Thymus (tissue), 11 donors: ENCODE data around the gene SNX20. TPM values are rescaled to one million over a fixed set of nuclear protein-coding genes. Genes with fewer than 3 reads are reported as not detected.

Source experiments
- DNase-seq, 9 donors: peaks; one replicate each; pipeline ENCODE4 v3.0.0-alpha.2; 2013; ENCODE audit warnings: low spot score in 9 of 9, low read depth in 6 of 9, missing footprints in 1 of 9
- H3K27ac ChIP-seq, 2 donors: one replicate each; pipeline ENCODE4 v1.5.1; 2013; ENCODE audit warnings: control low read depth in 1 of 2, low read depth in 1 of 2, low read length in 1 of 2, mild to moderate bottlenecking in 1 of 2, moderate library complexity in 1 of 2
- H3K27me3 ChIP-seq, 2 donors: one replicate each; pipeline ENCODE4 v1.5.1; 2013; ENCODE audit warnings: low read length in 1 of 2; ENCODE audit not compliant: control insufficient read depth in 2 of 2, insufficient read depth in 1 of 2
- H3K36me3 ChIP-seq, 2 donors: one replicate each; pipeline ENCODE4 v1.5.1; 2013; ENCODE audit warnings: low read length in 1 of 2, mild to moderate bottlenecking in 1 of 2, moderate library complexity in 1 of 2; ENCODE audit not compliant: control insufficient read depth in 2 of 2, insufficient read depth in 2 of 2
- H3K4me1 ChIP-seq, 2 donors: one replicate each; pipeline ENCODE4 v1.5.1; 2013; ENCODE audit warnings: low read length in 2 of 2; ENCODE audit not compliant: control insufficient read depth in 2 of 2, insufficient read depth in 2 of 2
- H3K4me3 ChIP-seq, 2 donors: one replicate each; pipeline ENCODE4 v1.5.1; 2013; ENCODE audit warnings: low read length in 2 of 2, control low read depth in 1 of 2, mild to moderate bottlenecking in 1 of 2
- H3K9me3 ChIP-seq, 2 donors: one replicate each; pipeline ENCODE4 v1.5.1; 2013; ENCODE audit warnings: low read length in 1 of 2, mild to moderate bottlenecking in 1 of 2; ENCODE audit not compliant: control insufficient read depth in 2 of 2, insufficient read depth in 1 of 2
- WGBS: extraction: QIAGEN DNeasy Blood & Tissue Kit; methylation state at CpG from one replicate; pipeline ENCODE4 v1.1.7; 2013; 5-methylcytosine and 5-hydroxymethylcytosine counted together
- polyA plus RNA-seq: library from polyadenylated mRNA; stranded (reverse); fragments of 200-250 nt; gene quantifications from one replicate; pipeline ENCODE4 v1.2.3, GENCODE V29; 2013
- total RNA-seq: library from RNA; stranded (reverse); fragments of 120-200 nt; gene quantifications from one replicate; pipeline ENCODE4 v1.2.4, GENCODE V29; 2013
- donor health status: healthy.

The SNX20 gene
- total and polyA plus RNA-seq, 2 donors, result 25.0 to 34.2 TPM

GRCh38 chr16:50688867-50689266 lies 7.8 kb upstream of the SNX20 start:
- Histone ChIP-seq H3K9me3 (peaks cover 0 to 5% of the 10 kb centered on the region in 2 donors), H3K27ac (no peak overlapping the region), H3K4me3 (no peak overlapping the region), H3K36me3 (no peaks in the 10 kb centered on the region), H3K4me1 (peaks cover 15 to 34% of the 10 kb centered on the region in 2 donors), H3K27me3 (peaks cover 2 to 15% of the 10 kb centered on the region in 2 donors)
- DNase-seq, result no peak
- WGBS, result 94% methylated on average over 3 of the region's 3 CpGs

GRCh38 chr16:50688083-50688482 lies 7.0 kb upstream of the SNX20 start:
- Histone ChIP-seq H3K9me3 (peaks cover 0 to 5% of the 10 kb centered on the region in 2 donors), H3K27me3 (peaks cover 0 to 8% of the 10 kb centered on the region in 2 donors), H3K27ac (no peak overlapping the region), H3K4me3 (no peak overlapping the region), H3K4me1 (peaks cover 22 to 36% of the 10 kb centered on the region in 2 donors), H3K36me3 (no peaks in the 10 kb centered on the region)
- DNase-seq, result no peak
- WGBS, result 96% methylated on average over 12 of the region's 12 CpGs

GRCh38 chr16:50685462-50686063 lies 4.5 kb upstream of the SNX20 start:
- peak overlapping the region; percentile 36 to 66 for H3K27ac ChIP-seq
- WGBS, result 58% methylated on average over 8 of the region's 8 CpGs
- no peak overlapping the region for H3K4me3 ChIP-seq
- no peaks in the 10 kb centered on the region for H3K36me3 ChIP-seq
- H3K27me3 ChIP-seq, result peaks cover 0 to 2% of the 10 kb centered on the region in 2 donors
- peaks cover 27 to 48% of the 10 kb centered on the region in 2 donors for H3K4me1 ChIP-seq
- peaks cover 0 to 5% of the 10 kb centered on the region in 2 donors for H3K9me3 ChIP-seq
- DNase-seq, result peak in 4 of 9 donors; percentile 59 to 80 (median 61)

DNA sequence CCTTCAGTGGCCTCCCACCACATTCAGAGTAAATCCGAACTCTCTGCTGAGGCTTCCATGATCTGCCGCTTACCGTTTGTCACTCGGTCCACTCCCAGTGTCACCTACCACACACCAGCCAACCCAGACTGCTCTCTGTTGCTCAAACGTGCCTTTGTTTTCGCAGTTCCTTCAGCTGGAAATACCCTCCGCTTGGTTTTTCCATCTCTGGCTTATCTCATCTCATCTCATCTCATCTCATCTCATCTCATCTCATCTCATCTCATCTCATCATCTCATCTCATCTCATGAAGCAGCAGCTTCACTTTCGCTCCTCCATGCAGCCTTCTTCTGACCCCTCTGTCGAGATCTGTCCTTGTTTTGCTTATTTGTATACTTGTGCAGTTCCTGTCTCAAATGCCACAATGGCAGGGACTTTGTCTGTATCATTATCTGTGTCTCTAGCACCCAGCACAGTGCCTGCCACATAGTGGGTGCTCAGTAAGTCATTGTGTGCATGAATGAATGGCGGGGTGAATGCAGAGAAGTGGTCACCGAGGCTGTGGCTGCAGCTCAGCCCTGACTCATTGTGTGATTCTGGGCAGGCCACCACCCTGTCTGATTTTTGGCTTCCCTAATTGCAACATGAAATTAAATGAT lies 3.8 kb upstream of the SNX20 start:
- Histone ChIP-seq H3K36me3 (no peaks in the 10 kb centered on the region), H3K4me3 (no peak overlapping the region), H3K4me1 (peaks cover 33 to 51% of the 10 kb centered on the region in 2 donors), H3K9me3 (peaks cover 0 to 5% of the 10 kb centered on the region in 2 donors), H3K27ac (peak overlapping the region in 1 of 2 donors; percentile 66), H3K27me3 (peaks cover 0 to 2% of the 10 kb centered on the region in 2 donors)
- WGBS, result 86% methylated on average over 11 of the region's 11 CpGs
- peak in 1 of 9 donors; percentile 47 for DNase-seq

GRCh38 chr16:50683689-50684374 lies 2.7 kb upstream of the SNX20 start:
- peak in 2 of 9 donors; percentile 48 to 75 for DNase-seq
- peak overlapping the region; percentile 44 to 66 for H3K27ac ChIP-seq
- peaks cover 0 to 5% of the 10 kb centered on the region in 2 donors for H3K9me3 ChIP-seq
- no peak overlapping the region for H3K4me3 ChIP-seq
- 47% methylated on average over 14 of the region's 14 CpGs for WGBS
- H3K36me3 ChIP-seq, result peaks cover 5 to 9% of the 10 kb centered on the region in 2 donors
- peaks cover 44 to 62% of the 10 kb centered on the region in 2 donors for H3K4me1 ChIP-seq
- H3K27me3 ChIP-seq, result peaks cover 0 to 2% of the 10 kb centered on the region in 2 donors

GRCh38 chr16:50680556-50680893 lies 587 bp downstream of the SNX20 start:
- H3K4me3 ChIP-seq, result peak overlapping the region; percentile 80 to 89
- peaks cover 42 to 56% of the 10 kb centered on the region in 2 donors for H3K4me1 ChIP-seq

DNA sequence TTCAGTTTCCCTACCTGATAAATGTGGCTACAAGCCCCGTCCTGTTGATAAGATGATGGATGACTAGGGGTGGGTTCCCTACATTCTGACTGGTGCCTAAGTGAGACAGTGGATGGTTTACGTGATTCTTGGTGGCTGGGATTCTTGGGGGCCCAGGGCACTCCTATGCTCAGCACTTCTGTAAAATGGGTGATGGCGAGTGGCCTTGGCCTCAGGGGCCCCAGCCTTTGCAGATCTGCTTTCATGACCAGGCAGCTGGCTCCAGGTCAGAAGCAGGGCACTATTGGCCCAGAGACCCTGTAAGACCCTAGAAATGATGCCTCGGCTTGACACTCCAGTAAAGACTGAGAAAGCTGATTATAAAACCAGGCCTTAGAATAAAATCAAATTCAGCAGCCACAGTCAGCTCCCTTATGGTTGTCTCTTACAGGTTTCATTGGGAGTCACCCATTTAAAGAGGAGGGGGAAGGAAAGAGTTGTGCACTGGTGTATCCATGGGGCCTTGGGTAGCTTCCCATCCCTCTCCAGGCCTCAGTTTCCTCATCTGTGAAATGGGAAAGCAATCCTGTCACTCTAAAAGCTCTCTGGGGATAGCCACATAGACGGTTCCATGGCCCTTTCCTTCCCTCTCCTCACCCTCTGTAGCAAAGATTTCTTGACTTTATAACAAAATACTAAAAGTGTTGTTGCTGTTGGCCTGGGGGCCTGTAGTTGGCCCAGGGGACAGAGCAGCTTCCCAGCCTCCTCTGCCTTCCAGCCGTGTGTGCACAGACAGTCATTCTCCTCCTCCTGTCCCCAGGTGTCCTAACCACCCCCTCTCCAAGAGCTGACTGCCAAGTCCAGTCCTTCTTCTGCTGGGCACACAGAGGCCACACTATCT lies 1.2 kb downstream of the SNX20 start:
- Histone ChIP-seq H3K27me3 (no peaks in the 10 kb centered on the region), H3K27ac (peak overlapping the region; percentile 91), H3K9me3 (peaks cover 0 to 5% of the 10 kb centered on the region in 2 donors), H3K4me3 (peak overlapping the region; percentile 80 to 89), H3K36me3 (peaks cover 41 to 43% of the 10 kb centered on the region in 2 donors), H3K4me1 (peaks cover 36 to 50% of the 10 kb centered on the region in 2 donors)
- DNase-seq, result no peak
- WGBS, result 82% methylated on average over 6 of the region's 6 CpGs

More at GRCh38 chr16:50680556-50680893, 587 bp downstream of the SNX20 start:
- Histone ChIP-seq H3K36me3 (peaks cover 36% of the 10 kb centered on the region in 2 donors), H3K9me3 (peaks cover 0 to 5% of the 10 kb centered on the region in 2 donors), H3K27ac (peak overlapping the region; percentile 91), H3K27me3 (no peaks in the 10 kb centered on the region)
- no peak for DNase-seq
- 67% methylated on average over 3 of the region's 3 CpGs for WGBS

DNA sequence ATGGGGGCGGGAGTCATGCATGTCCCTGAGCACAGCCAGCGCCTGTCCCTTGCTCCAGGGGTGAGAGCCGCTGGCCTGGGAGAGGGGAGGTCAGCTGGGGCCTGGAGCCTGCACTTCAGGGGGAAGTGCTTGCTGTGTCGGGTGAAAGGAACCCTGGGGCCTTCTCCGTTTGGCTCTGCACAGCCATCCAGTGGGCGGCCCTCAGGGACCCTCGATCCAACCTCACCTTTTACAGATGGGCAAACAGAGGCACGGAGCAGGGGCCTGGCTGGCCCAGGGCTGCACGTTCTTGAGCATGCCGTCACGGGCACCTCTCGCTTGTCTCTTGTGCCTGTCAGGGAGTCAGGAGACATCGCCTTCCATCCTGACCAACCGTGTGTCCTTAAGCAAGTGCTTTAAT lies 1.8 kb downstream of the SNX20 start:
- WGBS, result 96% methylated on average over 14 of the region's 14 CpGs
- H3K27ac ChIP-seq, result peak overlapping the region in 1 of 2 donors; percentile 12
- no peaks in the 10 kb centered on the region for H3K27me3 ChIP-seq
- peaks cover 0 to 1% of the 10 kb centered on the region in 2 donors for H3K9me3 ChIP-seq
- peaks cover 34 to 44% of the 10 kb centered on the region in 2 donors for H3K4me1 ChIP-seq
- peaks cover 48 to 49% of the 10 kb centered on the region in 2 donors for H3K36me3 ChIP-seq
- no peak for DNase-seq
- H3K4me3 ChIP-seq, result peak overlapping the region in 1 of 2 donors; percentile 80
